Brain pericyte (primary cell): ENCODE data around the gene MAJIN.
A peak's percentile ranks its signal among the peaks of the same experiment; 100 is the strongest.
"Not testable (repeated sequence)": the region's sequence is repeated elsewhere in the genome, so short reads cannot be mapped to it uniquely, and the experiment has no call there.

ENCODE experiments used
- DNase-seq: peaks from one replicate; pipeline ENCODE4 v3.0.0-alpha.2; 2012; ENCODE audit warnings: low read depth, low spot score

MAJIN gene

DNA sequence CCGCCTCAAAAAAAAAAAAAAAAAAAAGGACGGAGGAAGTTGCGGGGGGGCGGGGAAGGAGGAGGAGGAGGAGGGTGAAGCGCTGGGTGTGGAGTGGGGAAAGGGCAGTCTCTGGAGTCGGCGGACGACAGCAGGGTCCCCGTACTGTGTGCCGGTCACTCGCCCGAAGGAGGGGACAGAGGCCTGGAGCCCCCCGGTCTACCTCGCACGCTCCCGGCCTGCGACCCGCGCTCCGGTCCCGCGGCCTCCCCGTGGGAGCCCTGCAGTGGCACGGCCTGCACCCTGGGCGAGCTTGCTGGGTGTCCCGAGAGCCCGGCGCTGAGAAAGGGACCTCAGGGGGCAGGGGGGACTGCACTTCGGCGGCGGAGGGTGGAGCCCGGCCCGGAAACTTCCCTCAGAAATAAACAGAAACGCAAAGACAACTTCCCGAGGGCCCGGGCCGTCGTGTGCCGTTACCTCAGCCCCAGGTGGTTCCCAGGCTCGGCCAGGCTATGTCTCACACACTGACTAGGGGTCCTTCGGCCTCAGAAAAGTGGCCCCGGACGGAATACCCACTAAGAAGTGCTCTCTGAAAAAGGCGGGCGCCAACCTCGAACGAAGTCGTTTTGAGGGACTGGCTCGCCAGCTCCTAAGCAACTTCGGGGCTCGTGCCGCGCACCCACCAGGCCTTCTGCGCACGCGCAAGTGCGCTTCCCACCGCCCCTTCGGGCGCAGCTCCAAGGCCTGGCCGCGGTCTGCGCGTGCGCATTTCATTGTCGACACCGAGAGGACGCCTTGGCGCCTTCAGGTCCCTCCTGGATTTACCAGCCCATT, at the start of gene MAJIN:
Gene MAJIN, minus strand, starts transcription at position 688 of the 813 bp plus-strand sequence. CDS start 12,703 bp downstream, outside the sequence.
- peak; percentile 30 for DNase-seq

GRCh38 chr11:65021509-65021908, 49.6 kb upstream of the MAJIN start:
- no peak for DNase-seq

DNA sequence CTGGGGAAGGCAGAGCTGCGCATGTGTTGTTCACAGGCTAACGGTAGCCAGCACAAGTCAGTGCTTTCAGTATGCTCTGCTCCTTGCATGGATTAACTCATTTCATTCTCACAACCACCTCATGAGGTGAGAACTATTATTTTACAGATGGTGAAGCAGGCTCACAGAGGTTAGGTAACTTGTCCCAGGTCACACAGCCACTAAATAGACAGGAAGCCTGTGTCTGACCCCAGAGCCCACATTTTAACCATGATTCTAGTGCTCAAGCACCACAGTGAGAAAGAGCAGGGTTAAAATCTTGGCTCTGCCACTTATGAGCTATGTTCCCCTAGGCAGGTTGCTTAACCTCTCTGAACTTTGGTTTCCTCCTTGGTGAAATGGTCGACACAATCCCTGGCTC, 49.1 kb upstream of the MAJIN start:
- DNase-seq, result no peak

DNA sequence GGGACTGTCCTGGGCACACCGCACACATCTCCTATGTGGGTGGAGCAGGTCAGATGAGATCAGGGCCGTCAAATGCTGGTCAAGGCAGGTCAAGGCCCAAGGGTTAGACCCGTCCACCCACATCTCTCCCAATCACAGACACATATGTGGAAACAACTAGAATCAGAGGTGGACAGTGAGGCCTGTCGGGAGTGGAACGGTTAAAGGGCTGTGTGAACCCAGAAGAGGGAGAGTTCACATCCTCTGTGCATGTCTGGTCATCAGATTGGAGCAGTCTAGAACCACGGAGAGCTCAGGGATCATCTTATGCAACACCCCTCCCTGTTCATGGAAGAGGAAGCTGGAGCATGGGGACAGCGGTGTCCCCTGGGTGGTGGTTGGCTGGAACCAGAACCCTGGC, 47.9 kb upstream of the MAJIN start:
- no peak for DNase-seq

- no peak for DNase-seq
These were observed 46.0 kb upstream of the MAJIN start for GRCh38 chr11:65017937-65018336.

DNA sequence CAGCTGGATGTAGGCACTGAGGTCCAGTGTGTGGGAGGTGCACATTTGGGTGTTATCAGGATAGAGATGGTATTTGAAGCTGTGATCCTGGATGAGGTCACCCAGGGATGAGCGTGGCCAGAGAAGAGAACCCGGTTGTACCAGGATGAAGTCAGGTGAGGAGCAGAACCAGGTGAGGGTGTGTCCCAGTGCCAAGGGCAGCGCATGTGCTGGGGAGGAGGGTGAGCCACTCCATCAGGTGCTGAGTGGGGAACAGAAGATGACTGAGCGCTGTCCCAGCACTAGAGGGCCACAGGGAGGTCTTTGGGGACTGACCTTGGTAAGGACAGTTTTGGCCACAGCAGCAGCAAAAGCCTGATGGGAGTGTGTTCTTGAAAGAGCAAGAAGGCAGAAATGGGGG, 44.8 kb upstream of the MAJIN start:
- DNase-seq, result no peak

DNA sequence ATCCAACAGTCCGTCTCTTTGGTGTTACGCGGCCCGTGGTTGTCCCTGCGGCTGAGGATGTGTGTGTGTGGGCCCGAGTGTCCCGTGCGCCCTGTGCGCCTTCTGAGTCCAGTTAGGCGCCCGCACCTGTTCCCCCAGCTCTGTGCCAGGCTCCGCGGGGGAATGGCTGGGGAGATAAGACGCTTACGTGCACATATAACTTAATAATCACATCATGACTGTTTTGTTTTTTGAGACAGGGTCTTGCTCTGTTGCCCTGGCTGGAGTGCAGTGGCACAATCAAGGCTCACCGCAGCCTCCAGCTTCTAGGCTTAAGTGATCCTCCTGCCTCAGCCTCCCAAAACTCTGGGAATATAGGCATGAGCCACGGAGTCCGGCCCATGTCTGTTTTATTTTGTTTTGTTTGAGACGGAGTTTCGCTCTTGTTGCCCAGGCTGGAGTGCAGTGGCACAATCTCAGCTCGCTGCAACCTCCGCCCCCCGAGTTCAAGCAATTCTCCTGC, 42.9 kb upstream of the MAJIN start:
- no peak for DNase-seq

GRCh38 chr11:65013888-65014725, 42.2 kb upstream of the MAJIN start, which contains the start of gene ARL2:
TSS of gene ARL2 (plus strand) at chr11:65014160. CDS start at chr11:65014208, 48 bp downstream.
- DNase-seq, result peak; percentile 67

GRCh38 chr11:65013130-65013887, 41.4 kb upstream of the MAJIN start:
- peak; percentile 53 for DNase-seq

DNA sequence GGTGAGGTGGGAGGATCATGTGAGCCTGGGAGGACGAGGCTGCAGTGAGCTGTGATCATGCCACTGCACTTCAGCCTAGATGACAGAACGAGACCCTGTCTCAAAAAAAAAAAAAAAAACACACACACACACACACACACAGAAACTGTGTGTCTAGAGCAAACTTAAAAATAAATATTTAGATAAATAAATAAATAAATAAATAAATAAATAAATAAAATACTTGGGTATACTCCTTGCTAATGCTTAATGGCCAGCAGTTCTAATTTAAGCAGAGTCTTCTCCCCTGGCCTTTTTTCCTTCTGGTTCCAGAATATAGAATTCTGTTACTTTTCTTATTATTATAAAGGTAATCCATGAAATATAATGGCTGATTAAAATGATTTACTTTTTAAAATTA, 37.0 kb upstream of the MAJIN start:
- no peak for DNase-seq

- no peak for DNase-seq
These were observed 36.1 kb upstream of the MAJIN start for GRCh38 chr11:65008016-65008415.

DNA sequence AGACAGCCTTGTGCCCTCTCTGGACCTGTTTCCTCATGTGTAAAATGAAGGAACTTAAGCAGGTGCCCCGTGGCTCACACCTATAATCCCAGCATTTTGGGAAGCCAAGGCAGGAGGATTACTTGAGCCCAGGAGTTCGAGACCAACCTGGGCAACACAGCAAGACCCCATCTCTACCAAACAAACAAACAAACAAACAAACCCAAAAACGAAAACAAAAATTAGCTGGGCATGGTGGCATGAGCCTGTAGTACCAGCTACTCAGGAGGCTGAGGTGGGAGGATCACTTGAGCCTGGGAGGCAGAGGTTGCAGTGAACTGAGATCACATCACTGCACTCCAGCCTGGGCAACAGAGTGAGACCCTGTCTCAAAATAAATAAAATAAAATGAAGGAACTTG, 32.1 kb upstream of the MAJIN start:
- DNase-seq, result not testable (repeated sequence)

DNA sequence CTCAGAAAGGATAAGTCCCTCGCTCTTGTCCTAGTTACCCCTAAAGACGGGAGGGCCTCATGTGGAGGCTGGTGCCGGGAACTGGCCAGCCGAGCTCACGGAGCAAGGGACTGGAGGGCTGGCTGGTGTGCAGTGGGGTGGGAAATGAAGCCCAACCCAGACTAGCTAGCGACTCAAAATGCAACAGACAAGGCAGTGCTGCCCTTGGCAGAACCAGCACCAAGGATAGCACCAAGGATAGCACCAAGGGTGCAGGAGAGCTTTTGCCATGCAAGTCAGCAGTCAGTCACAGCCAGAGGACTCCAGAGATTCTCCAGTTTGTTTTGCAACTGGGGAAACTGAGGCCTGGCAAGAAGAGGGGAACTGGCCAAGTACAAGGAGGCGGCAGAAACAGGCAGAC, 31.4 kb upstream of the MAJIN start:
- no peak for DNase-seq

GRCh38 chr11:65002706-65003105, 30.8 kb upstream of the MAJIN start:
- DNase-seq, result no peak

GRCh38 chr11:64999478-64999877, 27.6 kb upstream of the MAJIN start:
- DNase-seq, result no peak

DNA sequence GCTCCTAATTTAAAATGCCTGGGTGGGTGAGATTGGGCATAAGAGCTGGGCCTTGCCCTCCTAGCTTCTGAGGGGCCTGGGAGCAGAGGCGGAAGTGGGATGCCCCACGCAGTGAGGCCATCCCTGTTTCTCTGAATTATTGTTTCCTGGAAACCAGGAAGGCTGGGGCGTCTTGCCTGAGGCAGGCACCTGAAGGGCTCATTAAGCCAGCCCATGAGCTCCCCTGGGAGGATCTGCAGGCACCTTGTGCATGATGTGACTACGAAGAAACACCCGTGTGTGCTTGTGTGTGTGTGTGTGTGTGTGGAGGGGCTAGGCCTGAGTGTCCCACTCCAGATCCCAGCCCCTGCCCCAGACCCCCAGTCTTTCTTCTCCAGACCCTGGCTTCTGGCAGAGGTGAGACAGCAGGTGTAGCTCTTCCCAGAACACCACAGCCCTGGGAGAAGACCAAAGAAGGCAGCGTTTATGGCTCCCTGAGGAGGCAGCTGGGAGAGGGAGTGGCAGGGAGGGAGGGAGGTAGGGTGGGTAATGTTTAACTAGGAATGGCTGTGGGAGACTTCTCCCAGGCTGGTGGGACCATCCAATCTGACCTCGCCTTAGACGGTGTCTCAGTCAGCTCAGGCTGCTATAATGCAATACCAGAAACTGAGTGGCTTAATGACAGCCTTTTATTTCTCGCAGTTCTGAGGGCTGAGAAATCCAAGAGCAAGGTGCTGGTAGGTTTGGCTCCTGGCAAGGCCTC, 27.0 kb upstream of the MAJIN start:
- no peak for DNase-seq

- DNase-seq, result no peak
These were observed 26.2 kb upstream of the MAJIN start for GRCh38 chr11:64998141-64998540.

GRCh38 chr11:64996710-64997380, 24.9 kb upstream of the MAJIN start, which contains the start of gene BATF2:
TSS of gene BATF2 (minus strand) at chr11:64996971. CDS start at chr11:64996914, 57 bp downstream.
- DNase-seq, result no peak

DNA sequence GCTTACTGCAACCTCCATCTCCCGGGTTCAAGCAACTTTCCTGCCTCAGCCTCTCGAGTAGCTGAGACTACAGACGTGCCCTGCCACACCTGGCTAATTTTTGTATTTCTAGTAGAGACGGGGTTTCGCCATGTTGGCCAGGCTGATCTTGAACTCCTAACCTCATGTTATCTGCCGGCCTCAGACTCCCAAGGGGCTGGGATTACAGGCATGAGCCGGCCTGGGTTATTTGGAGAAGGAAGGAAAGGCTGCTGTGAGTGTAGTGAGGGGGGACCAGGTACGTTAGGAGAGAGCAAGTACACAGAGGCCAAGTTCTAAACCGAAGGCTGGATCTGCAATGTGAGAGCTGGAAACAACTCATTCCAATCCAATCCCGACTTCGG, 24.4 kb upstream of the MAJIN start:
- no peak for DNase-seq

GRCh38 chr11:64994318-64994717, 22.4 kb upstream of the MAJIN start:
- no peak for DNase-seq
